Right renal cortex interstitium (tissue), 3 donors: Measurements from ENCODE around the gene IWS1. TPM values are rescaled to one million over a fixed set of nuclear protein-coding genes. Genes with fewer than 3 reads are reported as not detected.
"Not testable (repeated sequence)": the region's sequence is repeated elsewhere in the genome, so short reads cannot be mapped to it uniquely, and the experiment has no call there.

ENCODE experiments used
- DNase-seq, 3 donors: peaks; one replicate each; pipeline ENCODE4 v3.0.0-alpha.2; 2013; ENCODE audit warnings: low read depth in 3 of 3, low spot score in 2 of 3
- polyA plus RNA-seq, 3 donors: library from polyadenylated mRNA; unstranded; fragments of 120-200 nt; gene quantifications; one replicate each; pipeline ENCODE4 v1.2.1, GENCODE V29; 2013; ENCODE audit not compliant: insufficient read length in 3 of 3

IWS1 gene
- polyA plus RNA-seq, 3 donors: 72.3 to 77.6 (median 76.5) TPM

- DNase-seq: no peak
Observed at GRCh38 chr2:127530245-127531140, 4.2 kb upstream of the IWS1 start.

- not testable (repeated sequence) for DNase-seq
Observed at GRCh38 chr2:127529416-127529815, 3.1 kb upstream of the IWS1 start.

- DNase-seq: no peak
Observed at GRCh38 chr2:127528487-127528886, 2.2 kb upstream of the IWS1 start.

GRCh38 chr2:127527001-127527804 is 914 bp upstream of the IWS1 start:
- DNase-seq: no peak

DNA sequence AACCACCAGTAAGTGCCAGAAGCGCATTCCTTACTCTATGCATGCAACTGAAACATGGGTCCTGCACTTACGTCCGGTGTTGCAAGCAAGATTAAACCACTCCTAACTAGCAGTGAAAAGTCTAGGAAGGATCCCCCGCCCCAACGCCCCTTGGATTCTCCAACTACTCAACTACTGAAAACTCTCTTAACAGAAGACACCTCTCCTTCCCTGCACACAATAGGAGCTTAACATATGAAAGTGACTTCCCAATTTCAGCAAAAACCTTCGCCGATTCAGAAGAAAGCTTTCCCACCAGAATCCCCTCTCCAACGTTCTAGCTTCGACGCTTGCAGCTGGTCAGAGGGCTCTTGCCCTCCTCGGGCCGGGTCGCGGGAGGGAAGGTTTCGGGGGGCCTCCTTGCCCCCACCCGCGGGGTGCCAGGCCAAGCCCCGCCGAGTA is 578 bp downstream of the IWS1 start:
- peak in 1 of 3 donors; percentile 21 for DNase-seq

DNA sequence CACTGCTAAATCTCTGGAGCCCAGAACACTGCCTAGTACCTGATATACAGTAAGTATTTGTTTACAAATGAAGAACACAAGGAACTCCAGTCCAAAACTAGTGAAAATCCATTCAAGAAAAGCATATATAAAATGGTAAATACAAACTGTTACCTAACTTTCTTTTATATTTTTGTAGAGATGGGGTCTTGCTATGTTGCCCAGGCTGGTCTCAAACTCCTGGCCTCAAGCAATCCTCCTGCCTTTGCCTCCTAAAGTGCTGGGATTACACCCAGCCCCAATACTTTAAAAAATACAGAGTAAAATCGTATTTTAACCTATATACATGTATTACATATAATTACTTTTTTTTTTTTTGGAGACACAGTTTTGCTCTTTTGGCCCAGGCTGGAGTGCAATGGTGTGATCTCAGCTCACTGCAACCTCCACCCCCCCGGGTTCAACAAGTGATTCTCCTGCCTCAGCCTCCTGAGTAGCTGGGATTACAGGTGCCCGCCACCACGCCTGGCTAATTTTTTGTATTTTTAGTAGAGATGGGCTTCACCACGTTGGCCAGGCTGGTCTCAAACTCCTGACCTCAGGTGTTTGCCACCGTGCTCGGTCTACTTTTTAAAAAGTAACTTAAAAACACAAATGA is 2.0 kb downstream of the IWS1 start:
- DNase-seq: not testable (repeated sequence)

DNA sequence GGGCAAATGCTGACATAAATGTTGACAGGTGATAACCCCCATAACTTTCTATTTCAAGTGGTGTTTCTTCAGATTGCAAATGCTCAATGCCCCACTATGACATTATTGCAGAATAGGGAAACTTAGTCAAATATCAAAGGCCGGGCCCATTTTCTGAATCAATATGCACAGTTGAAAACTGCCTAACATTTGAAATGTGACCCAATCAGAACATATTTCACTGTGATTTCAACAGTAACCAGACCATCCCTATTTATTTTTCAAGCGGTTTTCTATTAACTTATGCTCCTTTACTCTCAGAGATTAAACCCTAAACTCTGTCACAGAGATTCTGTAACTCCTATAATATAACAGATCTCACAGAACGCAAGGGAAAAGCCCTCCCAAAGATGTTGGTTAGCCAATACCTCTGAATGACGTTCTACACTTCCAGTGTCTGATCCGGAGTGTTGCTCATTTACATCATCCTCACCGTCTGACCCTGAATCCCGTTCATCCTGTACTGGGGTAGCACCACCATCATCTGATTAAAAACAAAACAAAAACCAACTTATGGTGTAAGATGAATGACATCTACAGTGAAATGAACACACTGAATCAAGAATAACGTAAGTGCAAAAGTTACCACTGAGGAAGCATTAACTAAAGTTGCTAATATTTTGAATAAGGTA is 2.9 kb downstream of the IWS1 start:
- no peak for DNase-seq

DNA sequence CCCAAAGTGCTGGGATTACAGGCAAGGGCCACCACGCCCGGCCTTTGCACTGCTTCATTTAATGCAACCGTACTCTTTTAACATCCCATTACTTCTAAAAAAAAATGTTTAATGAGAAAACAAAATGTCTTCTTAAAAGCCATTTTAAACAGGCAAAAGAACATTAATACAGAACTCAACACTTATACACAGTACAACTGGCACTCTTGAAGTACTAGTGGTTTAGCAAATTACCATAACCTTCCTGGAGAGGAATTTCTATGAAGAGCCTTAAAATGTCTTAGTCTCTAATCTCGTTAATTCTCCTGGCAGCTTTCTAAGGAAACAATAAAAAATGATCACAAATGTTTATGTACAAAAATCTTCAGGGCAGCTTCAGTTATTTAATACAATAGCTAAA is 5.9 kb downstream of the IWS1 start:
- DNase-seq: no peak

DNA sequence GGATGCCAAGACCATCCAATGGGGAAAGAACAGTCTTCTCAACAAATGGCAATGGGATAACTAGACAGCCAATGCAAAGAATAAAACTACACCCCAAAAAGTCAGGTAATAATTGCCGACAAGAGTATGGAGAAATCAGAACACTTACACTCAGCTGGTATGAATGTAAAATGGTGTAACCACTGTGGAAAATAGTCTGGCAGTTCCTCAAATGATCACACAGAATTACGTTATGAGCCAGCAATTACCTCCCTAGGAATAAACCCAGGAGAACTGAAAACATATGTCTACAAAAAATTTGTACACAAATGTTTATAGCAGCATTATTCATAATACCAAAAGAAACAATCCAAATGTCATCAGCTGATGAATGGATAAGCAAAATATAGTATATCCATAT is 8.8 kb downstream of the IWS1 start:
- DNase-seq: no peak

GRCh38 chr2:127516041-127516762 is 10.1 kb downstream of the IWS1 start:
- no peak for DNase-seq

GRCh38 chr2:127515383-127515915 is 10.8 kb downstream of the IWS1 start:
- DNase-seq: no peak

- DNase-seq: no peak
Observed at GRCh38 chr2:127514485-127514884, 11.8 kb downstream of the IWS1 start.

GRCh38 chr2:127514076-127514475 is 12.2 kb downstream of the IWS1 start:
- DNase-seq: no peak

GRCh38 chr2:127512362-127512761 is 13.9 kb downstream of the IWS1 start:
- no peak for DNase-seq

- DNase-seq: no peak
Observed at GRCh38 chr2:127511917-127512316, 14.4 kb downstream of the IWS1 start.

DNA sequence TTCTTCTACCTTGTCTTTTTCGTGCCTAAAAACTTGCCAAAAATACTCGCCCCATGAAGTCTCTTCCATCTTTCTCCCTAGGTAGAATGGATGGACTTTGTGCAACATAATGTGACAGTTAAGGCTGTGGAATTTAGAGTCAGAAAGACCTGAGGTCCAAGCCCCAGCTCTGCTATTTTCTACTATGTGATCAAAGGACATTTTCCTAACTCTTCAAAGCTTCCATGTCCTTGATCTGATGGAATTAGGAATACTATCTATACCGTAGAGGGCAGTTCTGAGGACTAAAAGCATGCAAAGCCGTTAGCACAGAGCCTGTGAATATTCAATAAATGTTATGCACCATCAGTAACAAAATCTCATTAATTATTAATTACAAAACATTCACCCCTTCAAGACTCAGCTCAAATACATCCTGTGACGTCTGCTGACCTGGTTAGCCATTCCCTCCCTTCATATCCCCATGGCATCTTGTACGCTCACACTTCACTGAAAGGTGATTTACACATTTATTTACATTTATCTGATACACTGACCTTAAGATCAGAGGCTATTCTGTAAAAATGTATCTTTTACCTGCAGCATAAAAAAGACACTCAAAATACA is 15.1 kb downstream of the IWS1 start:
- DNase-seq: no peak

GRCh38 chr2:127510073-127510472 is 16.2 kb downstream of the IWS1 start:
- DNase-seq: no peak

DNA sequence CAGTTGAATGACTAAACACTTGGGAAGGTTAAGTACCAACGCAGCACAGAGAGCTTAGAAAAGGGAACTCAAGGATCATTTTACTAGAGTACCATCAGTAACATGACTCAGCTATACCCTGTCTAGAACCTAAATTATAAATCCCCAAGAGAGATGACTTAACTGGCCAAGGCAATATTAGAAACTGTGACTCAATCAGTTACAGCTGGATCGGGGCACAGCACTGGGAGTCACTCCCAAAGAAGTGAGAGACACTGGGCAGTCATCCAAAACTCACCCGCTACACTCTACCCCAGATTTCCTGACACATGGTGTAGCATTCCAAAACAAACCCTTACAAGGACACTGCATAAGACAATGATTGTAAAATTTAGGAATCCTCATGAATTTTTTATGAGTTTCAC is 17.7 kb downstream of the IWS1 start:
- DNase-seq: no peak

DNA sequence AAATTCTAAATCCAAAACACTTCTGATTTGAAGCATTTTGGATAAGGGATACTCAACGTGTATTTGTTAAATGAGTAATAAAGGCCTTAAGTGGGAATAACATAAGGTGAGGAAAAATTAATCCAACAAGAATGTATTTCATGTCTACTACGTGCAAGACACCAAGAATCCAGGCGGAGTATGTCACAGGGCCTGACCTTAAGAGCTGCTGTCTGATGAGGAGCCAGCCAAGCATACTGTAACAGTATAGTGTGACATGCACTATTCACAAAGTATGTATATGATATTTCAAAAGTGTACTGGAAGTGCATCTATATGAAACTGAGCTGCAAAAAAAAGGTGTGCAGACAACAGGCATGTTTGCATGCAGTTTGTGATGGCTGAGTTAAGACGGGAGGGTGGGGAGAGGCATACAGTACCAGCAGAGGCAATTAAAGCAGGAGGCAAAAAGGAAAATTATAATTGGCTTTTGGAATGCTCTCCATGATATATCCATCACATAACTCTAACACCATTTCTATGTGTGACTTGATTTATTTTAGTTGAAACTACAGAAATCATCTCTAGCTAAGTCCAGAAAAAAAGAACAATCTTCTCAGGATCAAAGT is 18.2 kb downstream of the IWS1 start:
- DNase-seq: no peak
